HG03045 (cell line): ENCODE results near the gene CHST8.

Source experiments
- ATAC-seq: cut with Tn5 transposase; IDR thresholded peaks from one replicate; pipeline ENCODE4 v1.9.1; 2021; ENCODE audit warnings: mild to moderate bottlenecking, moderate library complexity; ENCODE audit not compliant: unreplicated experiment

Gene CHST8

GRCh38 chr19:33671211-33671610, 49.5 kb downstream of the CHST8 start:
- ATAC-seq, result no peak

GRCh38 chr19:33673258-33673875, 51.6 kb downstream of the CHST8 start:
- no peak for ATAC-seq

GRCh38 chr19:33673996-33674625, 52.4 kb downstream of the CHST8 start:
- no peak for ATAC-seq

GRCh38 chr19:33674626-33675367, 53.0 kb downstream of the CHST8 start:
- no peak for ATAC-seq

- no peak for ATAC-seq
Measured at GRCh38 chr19:33675501-33676124, 53.9 kb downstream of the CHST8 start.

- ATAC-seq, result no peak
Measured at GRCh38 chr19:33676999-33677665, 55.4 kb downstream of the CHST8 start.

GRCh38 chr19:33677745-33678426, 56.1 kb downstream of the CHST8 start:
- no peak for ATAC-seq

- no peak for ATAC-seq
Measured at GRCh38 chr19:33678796-33679585, 57.2 kb downstream of the CHST8 start.

- no peak for ATAC-seq
Measured at GRCh38 chr19:33679696-33680095, 57.9 kb downstream of the CHST8 start.

- ATAC-seq, result no peak
Measured at GRCh38 chr19:33681081-33681680, 59.4 kb downstream of the CHST8 start.

- ATAC-seq, result no peak
Measured at GRCh38 chr19:33683881-33684537, 62.3 kb downstream of the CHST8 start.

- no peak for ATAC-seq
Measured at GRCh38 chr19:33684538-33685232, 62.9 kb downstream of the CHST8 start.

GRCh38 chr19:33685541-33685940, 63.8 kb downstream of the CHST8 start:
- no peak for ATAC-seq

GRCh38 chr19:33686262-33686661, 64.5 kb downstream of the CHST8 start:
- ATAC-seq, result no peak

GRCh38 chr19:33686687-33687480, 65.1 kb downstream of the CHST8 start:
- no peak for ATAC-seq

- ATAC-seq, result no peak
Measured at GRCh38 chr19:33687481-33688170, 65.9 kb downstream of the CHST8 start.
